H9 (cell line): ENCODE measurements around the gene MPP1. TPM values are rescaled to one million over a fixed set of nuclear protein-coding genes. Genes with fewer than 3 reads are reported as not detected.

Source experiments
- DNase-seq: peaks from one replicate; pipeline ENCODE4 v3.0.0-alpha.2; 2017
- H2AFZ ChIP-seq: one replicate; pipeline ENCODE4 v1.6.1; 2013; ENCODE audit warnings: mild to moderate bottlenecking, low read length, control low read depth, moderate library complexity
- H2AK5ac ChIP-seq: 2 replicates; pipeline ENCODE4 v1.6.1; 2013; ENCODE audit warnings: low read length, control low read depth, mixed read lengths; ENCODE audit not compliant: insufficient read length
- H2BK120ac ChIP-seq: one replicate; pipeline ENCODE4 v1.6.1; 2013; ENCODE audit warnings: low read depth, mild to moderate bottlenecking, low read length, control low read depth, inconsistent platforms; ENCODE audit not compliant: poor library complexity, severe bottlenecking
- H2BK12ac ChIP-seq: 2 replicates; pipeline ENCODE4 v1.6.1; 2013; ENCODE audit warnings: low read length, control low read depth, mixed read lengths, low read depth; ENCODE audit not compliant: insufficient read length
- H2BK15ac ChIP-seq: 2 replicates; pipeline ENCODE4 v1.6.1; 2013; ENCODE audit warnings: low read depth, low read length, control low read depth
- H2BK20ac ChIP-seq: one replicate; pipeline ENCODE4 v1.6.1; 2013; ENCODE audit warnings: low read depth, mild to moderate bottlenecking, low read length, control low read depth, inconsistent platforms; ENCODE audit not compliant: poor library complexity, severe bottlenecking
- H2BK5ac ChIP-seq: 2 replicates; pipeline ENCODE4 v1.6.1; 2013; ENCODE audit warnings: low read length, control low read depth, mixed read lengths; ENCODE audit not compliant: insufficient read length
- H3K14ac ChIP-seq: 2 replicates; pipeline ENCODE4 v1.6.1; 2013; ENCODE audit warnings: low read length, control low read depth; ENCODE audit not compliant: insufficient read depth
- H3K18ac ChIP-seq: 2 replicates; pipeline ENCODE4 v1.6.1; 2013; ENCODE audit warnings: low read depth, mild to moderate bottlenecking, mixed read lengths, low read length, control low read depth; ENCODE audit not compliant: insufficient read length
- H3K23ac ChIP-seq: 2 replicates; pipeline ENCODE4 v1.6.1; 2013; ENCODE audit warnings: low read length, control low read depth, mixed read lengths, low read depth; ENCODE audit not compliant: insufficient read length
- H3K23me2 ChIP-seq: 2 replicates; pipeline ENCODE4 v1.6.1; 2013; ENCODE audit warnings: low read depth, mild to moderate bottlenecking, mixed read lengths, low read length, control low read depth; ENCODE audit not compliant: insufficient read length, poor library complexity, severe bottlenecking
- H3K27ac ChIP-seq: 2 replicates; pipeline ENCODE4 v1.5.1; 2013; ENCODE audit warnings: low read length, control low read depth, mixed read lengths, low read depth; ENCODE audit not compliant: insufficient read length
- H3K27me3 ChIP-seq: 2 replicates; pipeline ENCODE4 v1.6.1; 2013; ENCODE audit warnings: low read length, control low read depth, inconsistent platforms; ENCODE audit not compliant: insufficient read depth
- H3K4ac ChIP-seq: 2 replicates; pipeline ENCODE4 v1.6.1; 2013; ENCODE audit warnings: low read depth, mild to moderate bottlenecking, control low read depth, inconsistent platforms, low read length, moderate library complexity
- H3K4me1 ChIP-seq: 2 replicates; pipeline ENCODE4 v1.6.1; 2013; ENCODE audit warnings: low read length, control low read depth, inconsistent platforms; ENCODE audit not compliant: insufficient read depth
- H3K4me2 ChIP-seq: 2 replicates; pipeline ENCODE4 v1.6.1; 2013; ENCODE audit warnings: low read length, control low read depth, mixed read lengths; ENCODE audit not compliant: insufficient read length, insufficient read depth
- H3K56ac ChIP-seq: 2 replicates; pipeline ENCODE4 v1.6.1; 2013; ENCODE audit warnings: low read depth, mild to moderate bottlenecking, mixed read lengths, low read length, control low read depth; ENCODE audit not compliant: insufficient read length
- H3K79me1 ChIP-seq: 2 replicates; pipeline ENCODE4 v1.6.1; 2013; ENCODE audit warnings: low read depth, mild to moderate bottlenecking, moderate library complexity, low read length, control low read depth, inconsistent platforms; ENCODE audit not compliant: insufficient read depth, poor library complexity, severe bottlenecking
- H3K79me2 ChIP-seq: 2 replicates; pipeline ENCODE4 v1.6.1; 2013; ENCODE audit warnings: low read length, control low read depth, inconsistent platforms; ENCODE audit not compliant: insufficient read depth
- H3K9ac ChIP-seq: 2 replicates; pipeline ENCODE4 v1.6.1; 2013; ENCODE audit warnings: low read length, control low read depth, mixed read lengths; ENCODE audit not compliant: insufficient read length; ENCODE audit errors: extremely low read depth
- H3K9me3 ChIP-seq: one replicate; pipeline ENCODE4 v1.6.1; 2013; ENCODE audit warnings: low read depth, low read length, inconsistent platforms; ENCODE audit not compliant: control insufficient read depth
- H3T11ph ChIP-seq: one replicate; pipeline ENCODE4 v1.6.1; 2013; ENCODE audit warnings: mild to moderate bottlenecking, low read length, control low read depth, inconsistent platforms
- H4K20me1 ChIP-seq: one replicate; pipeline ENCODE4 v1.6.1; 2013; ENCODE audit not compliant: control insufficient read depth, insufficient read length, insufficient read depth
- H4K5ac ChIP-seq: 2 replicates; pipeline ENCODE4 v1.6.1; 2013; ENCODE audit warnings: low read depth, mild to moderate bottlenecking, mixed read lengths, low read length, control low read depth; ENCODE audit not compliant: insufficient read length
- H4K8ac ChIP-seq: replicated peaks from 2 replicates; pipeline ENCODE4 v1.6.1; 2013; ENCODE audit warnings: low read length, control low read depth, mixed read lengths, low read depth; ENCODE audit not compliant: insufficient read length
- H4K91ac ChIP-seq: 2 replicates; pipeline ENCODE4 v1.6.1; 2013; ENCODE audit warnings: low read depth, mild to moderate bottlenecking, moderate library complexity, mixed read lengths, low read length, control low read depth; ENCODE audit not compliant: insufficient read length
- H3K27ac Mint-ChIP-seq, 3 experiments: 2 replicates in 2 of 3; 3 replicates in 1 of 3; pipeline ENCODE4 v1.8.0; 2020 to 2021; ENCODE audit warnings: mixed read lengths in 3 of 3, mild to moderate bottlenecking in 1 of 3, moderate library complexity in 1 of 3
- H3K27me3 Mint-ChIP-seq: 2 replicates; pipeline ENCODE4 v1.8.0; 2021; ENCODE audit warnings: low read depth, mild to moderate bottlenecking, moderate library complexity, mixed read lengths
- H3K36me3 Mint-ChIP-seq, 3 experiments: 2 replicates in 2 of 3; 3 replicates in 1 of 3; pipeline ENCODE4 v1.8.0; 2020 to 2021; ENCODE audit warnings: low read depth in 3 of 3, mixed read lengths in 3 of 3; ENCODE audit not compliant: insufficient read depth in 1 of 3
- H3K4me1 Mint-ChIP-seq, 2 experiments: 2 replicates each; pipeline ENCODE4 v1.8.0; 2020; ENCODE audit warnings: mixed read lengths in 2 of 2
- H3K4me3 Mint-ChIP-seq, 2 experiments: 2 replicates in 1 of 2; 3 replicates in 1 of 2; pipeline ENCODE4 v1.8.0; 2020 to 2021; ENCODE audit warnings: mild to moderate bottlenecking in 2 of 2, mixed read lengths in 2 of 2, moderate library complexity in 1 of 2
- H3K9me3 Mint-ChIP-seq, 2 experiments: 2 replicates in 1 of 2; 3 replicates in 1 of 2; pipeline ENCODE4 v1.8.0; 2020; ENCODE audit warnings: mild to moderate bottlenecking in 2 of 2, mixed read lengths in 2 of 2, moderate library complexity in 1 of 2
- whole genome bisulfite sequencing: extraction: QIAGEN DNeasy Blood & Tissue Kit; methylation state at CpG from one replicate; pipeline ENCODE4 v1.1.7; 2013; ENCODE audit warnings: missing lambda C conversion rate, low lambda C conversion rate, mixed read lengths; ENCODE audit not compliant: insufficient read length; ENCODE audit errors: extremely low coverage; 5-methylcytosine and 5-hydroxymethylcytosine counted together
- total RNA-seq: library from RNA; stranded (reverse); gene quantifications from 2 replicates; pipeline ENCODE4 v1.2.1, GENCODE V29; 2021
- TF ChIP-seq, protein P1 (sequence below): fragments of 200-600 bp; sonication (generic); conservative IDR thresholded peaks from 3 replicates; pipeline ENCODE4 v1.8.0; 2021; ENCODE audit warnings: antibody characterized with exemption, mild to moderate bottlenecking

The MPP1 gene
- total RNA-seq, 1 experiment from 2014 or later, result 17.9 TPM

DNA sequence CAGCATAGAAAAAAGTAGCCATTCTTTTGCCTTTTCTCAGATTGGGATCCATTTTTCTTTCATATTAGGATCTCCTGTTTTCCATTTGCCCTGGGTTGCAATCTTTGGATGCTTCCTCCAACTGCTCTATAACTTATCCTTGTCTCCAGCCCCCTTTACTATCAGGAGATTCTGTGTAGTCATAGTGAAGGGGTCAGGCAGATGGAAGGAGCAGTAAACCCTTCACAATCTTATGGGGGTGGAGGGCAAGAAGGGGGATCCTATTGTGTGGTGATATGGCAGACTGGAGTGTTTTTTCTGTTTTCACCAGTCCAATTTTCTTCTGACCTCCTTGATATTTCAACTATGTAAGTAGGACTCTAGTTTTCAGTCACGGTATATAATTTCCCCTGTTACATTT, 30.9 kb upstream of the MPP1 start:
- TF ChIP-seq, protein P1, sequence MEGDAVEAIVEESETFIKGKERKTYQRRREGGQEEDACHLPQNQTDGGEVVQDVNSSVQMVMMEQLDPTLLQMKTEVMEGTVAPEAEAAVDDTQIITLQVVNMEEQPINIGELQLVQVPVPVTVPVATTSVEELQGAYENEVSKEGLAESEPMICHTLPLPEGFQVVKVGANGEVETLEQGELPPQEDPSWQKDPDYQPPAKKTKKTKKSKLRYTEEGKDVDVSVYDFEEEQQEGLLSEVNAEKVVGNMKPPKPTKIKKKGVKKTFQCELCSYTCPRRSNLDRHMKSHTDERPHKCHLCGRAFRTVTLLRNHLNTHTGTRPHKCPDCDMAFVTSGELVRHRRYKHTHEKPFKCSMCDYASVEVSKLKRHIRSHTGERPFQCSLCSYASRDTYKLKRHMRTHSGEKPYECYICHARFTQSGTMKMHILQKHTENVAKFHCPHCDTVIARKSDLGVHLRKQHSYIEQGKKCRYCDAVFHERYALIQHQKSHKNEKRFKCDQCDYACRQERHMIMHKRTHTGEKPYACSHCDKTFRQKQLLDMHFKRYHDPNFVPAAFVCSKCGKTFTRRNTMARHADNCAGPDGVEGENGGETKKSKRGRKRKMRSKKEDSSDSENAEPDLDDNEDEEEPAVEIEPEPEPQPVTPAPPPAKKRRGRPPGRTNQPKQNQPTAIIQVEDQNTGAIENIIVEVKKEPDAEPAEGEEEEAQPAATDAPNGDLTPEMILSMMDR, result no peak
- WGBS, result no CpG with 5 or more reads among the region's 1 CpG
- no peak overlapping the region for H4K91ac ChIP-seq
- no peaks in the 10 kb centered on the region for H4K20me1 ChIP-seq
- no peak overlapping the region for H3K4ac ChIP-seq
- no peaks in the 10 kb centered on the region for H3K27me3 ChIP-seq
- no peak overlapping the region for H3T11ph ChIP-seq
- Mint-ChIP-seq H3K4me1 (no peaks in the 10 kb centered on the region), H3K4me3 (no peak overlapping the region), H3K27ac (no peak overlapping the region), H3K27me3 (peaks cover 1% of the 10 kb centered on the region; the same call in 1 of the 2 replicates), H3K9me3 (peaks cover 64 to 65% of the 10 kb centered on the region in 2 experiments), H3K36me3 (peaks cover 0 to 5% (median 0%) of the 10 kb centered on the region in 3 experiments; a peak in 3 of 7 replicates)
- H2BK20ac ChIP-seq, result no peak overlapping the region
- peaks cover 34% of the 10 kb centered on the region for H3K9me3 ChIP-seq
- H3K18ac ChIP-seq, result no peak overlapping the region
- no peak overlapping the region for H3K9ac ChIP-seq
- no peak overlapping the region for H2BK12ac ChIP-seq
- no peak for DNase-seq
- H3K79me1 ChIP-seq, result no peaks in the 10 kb centered on the region
- no peak overlapping the region for H4K8ac ChIP-seq
- H3K4me1 ChIP-seq, result no peaks in the 10 kb centered on the region
- H3K23me2 ChIP-seq, result no peaks in the 10 kb centered on the region
- H2BK5ac ChIP-seq, result no peak overlapping the region
- no peak overlapping the region for H2AK5ac ChIP-seq
- no peak overlapping the region for H3K4me2 ChIP-seq
- no peak overlapping the region for H2BK15ac ChIP-seq
- no peak overlapping the region for H2BK120ac ChIP-seq
- H3K23ac ChIP-seq, result no peak overlapping the region
- no peak overlapping the region for H3K27ac ChIP-seq
- H2AFZ ChIP-seq, result no peak overlapping the region
- no peak overlapping the region for H4K5ac ChIP-seq
- no peak overlapping the region for H3K56ac ChIP-seq
- H3K14ac ChIP-seq, result no peak overlapping the region
- H3K79me2 ChIP-seq, result no peaks in the 10 kb centered on the region
